HG03097 (cell line): ENCODE measurements around the gene AGAP4.
"Not testable (repeated sequence)": the region's sequence is repeated elsewhere in the genome, so short reads cannot be mapped to it uniquely, and the experiment has no call there.

Experiments used
- ATAC-seq: cut with Tn5 transposase; IDR thresholded peaks from one replicate; pipeline ENCODE4 v1.9.1; 2021; ENCODE audit not compliant: unreplicated experiment, low FRiP score

AGAP4 gene

GRCh38 chr10:45847400-45847799 is at the start of gene AGAP4:
TSS of gene AGAP4 (minus strand) at chr10:45847500. CDS start at chr10:45847347, 153 bp downstream.
- not testable (repeated sequence) for ATAC-seq

- not testable (repeated sequence) for ATAC-seq
Observed at GRCh38 chr10:45890721-45891120, 43.4 kb upstream of the AGAP4 start.

DNA sequence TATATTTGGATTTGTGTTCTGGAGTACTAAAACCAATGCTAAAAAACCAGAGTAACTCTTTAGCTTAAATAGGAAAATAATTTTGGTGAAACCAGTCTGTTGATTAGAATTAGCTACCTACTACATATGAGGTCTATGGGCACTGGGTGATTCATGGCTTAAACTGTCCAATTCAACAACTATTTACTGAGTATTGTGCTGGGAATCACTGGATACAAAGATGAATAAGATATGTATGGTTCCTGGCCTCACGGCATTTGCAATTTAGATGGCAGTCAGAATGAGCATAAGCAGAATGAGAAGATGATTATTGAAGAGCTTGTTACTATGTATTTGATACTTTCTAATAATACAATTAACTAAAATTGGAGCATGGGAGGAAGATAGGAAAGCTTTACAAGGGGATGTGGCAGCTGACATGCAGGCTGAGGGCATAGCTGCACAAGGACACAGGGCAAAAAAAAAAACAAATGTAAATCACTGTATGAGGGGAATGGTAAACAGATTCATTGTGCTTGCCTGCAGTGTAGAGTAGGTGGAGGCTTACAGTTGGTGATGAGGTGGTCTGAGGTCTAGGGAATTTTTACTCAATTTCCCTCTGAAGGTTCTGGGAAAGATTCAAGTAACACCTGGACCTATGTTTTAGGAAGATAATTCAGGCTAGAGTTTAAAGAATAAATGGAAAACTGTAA is 42.4 kb upstream of the AGAP4 start:
- ATAC-seq = not testable (repeated sequence)

- not testable (repeated sequence) for ATAC-seq
Observed at GRCh38 chr10:45882880-45883279, 35.6 kb upstream of the AGAP4 start.

DNA sequence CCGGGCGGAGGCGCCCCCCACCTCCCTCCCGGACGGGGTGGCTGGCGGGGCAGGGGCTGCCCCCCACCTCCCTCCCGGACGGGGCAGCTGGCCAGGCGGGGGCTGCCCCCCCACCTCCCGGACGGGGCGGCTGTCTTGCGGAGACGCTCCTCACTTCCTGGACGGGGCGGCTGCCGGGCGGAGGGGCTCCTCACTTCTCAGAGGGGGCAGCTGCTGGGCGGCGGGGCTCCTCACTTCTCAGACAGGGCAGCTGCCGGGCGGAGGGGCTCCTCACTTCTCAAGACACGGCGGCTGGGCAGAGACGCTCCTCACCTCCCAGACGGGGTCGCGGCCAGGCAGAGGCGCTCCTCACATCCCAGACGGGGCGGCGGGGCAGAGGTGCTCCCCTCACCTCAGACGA is 18.1 kb upstream of the AGAP4 start:
- not testable (repeated sequence) for ATAC-seq

- not testable (repeated sequence) for ATAC-seq
Observed at GRCh38 chr10:45864264-45864663, 17.0 kb upstream of the AGAP4 start.

- not testable (repeated sequence) for ATAC-seq
Observed at GRCh38 chr10:45863632-45864031, 16.3 kb upstream of the AGAP4 start.

- not testable (repeated sequence) for ATAC-seq
Observed at GRCh38 chr10:45857931-45858330, 10.6 kb upstream of the AGAP4 start.

- ATAC-seq = not testable (repeated sequence)
Observed at GRCh38 chr10:45848467-45848866, 1.2 kb upstream of the AGAP4 start.

DNA sequence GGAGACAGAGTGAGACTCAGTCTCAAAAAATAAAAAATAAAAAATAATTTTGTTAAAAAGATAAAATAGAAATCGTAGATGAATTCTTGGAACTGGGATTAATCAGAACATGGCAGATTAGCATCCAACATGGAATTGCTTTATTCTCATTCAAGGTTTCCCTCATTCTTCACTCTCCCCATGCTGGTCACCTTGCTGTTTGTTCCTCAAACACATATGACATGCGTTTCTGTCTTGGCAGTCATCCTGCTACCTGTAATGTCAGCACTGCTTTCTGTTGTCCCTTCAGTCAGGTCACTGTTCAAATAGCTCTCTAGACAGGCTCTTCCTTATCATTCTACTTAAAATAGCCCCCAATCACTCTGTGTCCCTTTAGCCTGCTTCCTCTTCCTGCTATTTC is 24.4 kb downstream of the AGAP4 start:
- not testable (repeated sequence) for ATAC-seq

- not testable (repeated sequence) for ATAC-seq
Observed at GRCh38 chr10:45820107-45820830, 27.0 kb downstream of the AGAP4 start.

DNA sequence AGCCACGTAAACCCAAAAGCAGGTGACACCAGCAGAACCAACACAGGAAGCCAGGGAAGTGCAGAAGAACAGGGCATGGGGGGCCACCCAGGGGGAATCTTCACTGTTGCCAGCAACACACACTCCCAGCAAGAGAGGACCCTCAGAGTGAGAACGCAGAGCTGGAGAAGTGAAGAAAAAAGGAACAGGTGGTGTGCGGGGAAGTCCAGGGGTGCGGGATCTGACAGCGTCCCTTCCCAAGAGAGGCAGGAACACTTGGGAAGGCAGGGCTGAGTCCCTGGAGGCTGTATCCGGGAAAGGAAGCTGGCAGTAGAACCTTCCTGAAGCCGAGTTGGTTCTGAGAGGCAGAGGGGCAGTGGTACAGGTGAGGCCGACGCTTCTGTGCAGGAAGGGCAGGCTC is 27.7 kb downstream of the AGAP4 start:
- no peak for ATAC-seq

DNA sequence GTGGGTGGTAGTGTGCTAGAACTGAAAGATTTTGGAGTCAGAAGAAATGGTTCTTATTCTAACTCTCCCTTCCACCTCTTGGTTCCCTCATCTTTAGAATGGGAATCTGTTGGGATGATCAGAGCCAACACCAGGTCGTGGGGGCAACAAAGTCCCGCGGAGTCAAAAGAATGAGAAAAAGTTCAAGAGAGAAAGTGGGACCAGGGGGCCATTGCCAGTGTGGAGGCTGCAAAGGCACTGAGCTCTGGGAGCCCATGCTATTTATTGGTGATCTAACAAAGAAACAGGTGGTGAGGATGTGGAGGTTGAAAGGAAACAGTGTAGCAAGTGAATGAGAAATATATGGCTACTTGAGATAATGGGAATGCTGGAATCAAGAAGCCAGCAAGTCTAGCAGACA is 29.4 kb downstream of the AGAP4 start:
- ATAC-seq = no peak

GRCh38 chr10:45817130-45817859 is 30.0 kb downstream of the AGAP4 start:
- ATAC-seq = no peak

DNA sequence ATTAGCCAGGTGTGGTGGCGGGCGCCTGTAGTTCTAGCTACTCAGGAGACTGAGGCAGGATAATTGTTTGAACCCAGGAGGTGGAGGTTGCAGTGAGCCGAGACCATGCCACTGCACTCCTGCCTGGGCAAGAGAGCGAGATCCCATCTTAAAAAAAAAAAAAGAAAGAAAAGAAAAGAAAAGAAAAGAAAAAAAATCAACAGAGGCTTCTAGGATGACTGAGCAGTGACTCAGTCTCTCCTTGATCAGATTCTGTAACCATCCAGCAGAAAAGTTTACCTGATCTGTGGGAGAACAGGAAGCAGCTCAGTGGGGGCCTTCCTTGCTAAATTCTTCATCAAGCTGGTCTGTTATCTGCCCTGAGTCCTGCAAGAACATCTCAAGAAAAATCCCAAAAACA is 33.2 kb downstream of the AGAP4 start:
- ATAC-seq = not testable (repeated sequence)

- ATAC-seq = not testable (repeated sequence)
Observed at GRCh38 chr10:45812959-45813358, 34.3 kb downstream of the AGAP4 start.

DNA sequence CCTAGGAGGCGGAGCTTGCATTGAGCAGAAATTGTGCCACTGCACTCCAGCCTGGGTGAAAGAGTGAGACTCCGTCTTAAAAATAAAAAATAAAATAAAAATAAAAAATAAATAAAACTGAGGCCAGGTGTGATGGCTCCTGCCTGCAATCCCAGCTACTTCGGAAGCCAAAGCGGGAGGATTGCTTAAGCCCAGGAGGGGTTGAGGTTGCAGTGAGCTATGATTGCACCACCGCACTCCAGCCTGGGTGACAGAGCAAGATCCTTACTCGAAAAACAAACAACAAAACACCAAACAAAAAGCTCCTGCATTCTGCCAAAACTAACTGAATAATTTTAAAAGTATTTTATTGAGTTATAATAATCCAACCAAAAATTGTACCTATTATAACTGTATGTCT is 36.2 kb downstream of the AGAP4 start:
- no peak for ATAC-seq

- no peak for ATAC-seq
Observed at GRCh38 chr10:45809837-45810236, 37.5 kb downstream of the AGAP4 start.

DNA sequence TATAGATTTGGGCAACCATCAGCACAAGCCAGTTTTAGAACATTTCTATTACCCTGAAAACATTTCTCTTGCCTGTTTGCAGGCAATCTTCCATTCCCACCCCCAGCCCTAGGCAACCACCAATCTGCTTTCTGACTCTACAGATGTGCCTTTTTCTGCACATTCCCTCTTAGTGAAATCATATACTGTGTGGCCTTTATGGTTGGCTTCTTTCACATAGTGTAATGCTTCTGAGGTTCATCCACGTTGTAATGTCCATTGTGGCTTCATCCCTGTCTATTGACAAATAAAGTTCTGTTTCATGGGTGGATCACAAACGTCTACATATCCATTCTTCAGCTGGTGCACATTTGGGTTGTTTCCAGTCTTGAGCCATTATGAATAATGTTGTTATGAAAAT is 42.3 kb downstream of the AGAP4 start:
- ATAC-seq = not testable (repeated sequence)

DNA sequence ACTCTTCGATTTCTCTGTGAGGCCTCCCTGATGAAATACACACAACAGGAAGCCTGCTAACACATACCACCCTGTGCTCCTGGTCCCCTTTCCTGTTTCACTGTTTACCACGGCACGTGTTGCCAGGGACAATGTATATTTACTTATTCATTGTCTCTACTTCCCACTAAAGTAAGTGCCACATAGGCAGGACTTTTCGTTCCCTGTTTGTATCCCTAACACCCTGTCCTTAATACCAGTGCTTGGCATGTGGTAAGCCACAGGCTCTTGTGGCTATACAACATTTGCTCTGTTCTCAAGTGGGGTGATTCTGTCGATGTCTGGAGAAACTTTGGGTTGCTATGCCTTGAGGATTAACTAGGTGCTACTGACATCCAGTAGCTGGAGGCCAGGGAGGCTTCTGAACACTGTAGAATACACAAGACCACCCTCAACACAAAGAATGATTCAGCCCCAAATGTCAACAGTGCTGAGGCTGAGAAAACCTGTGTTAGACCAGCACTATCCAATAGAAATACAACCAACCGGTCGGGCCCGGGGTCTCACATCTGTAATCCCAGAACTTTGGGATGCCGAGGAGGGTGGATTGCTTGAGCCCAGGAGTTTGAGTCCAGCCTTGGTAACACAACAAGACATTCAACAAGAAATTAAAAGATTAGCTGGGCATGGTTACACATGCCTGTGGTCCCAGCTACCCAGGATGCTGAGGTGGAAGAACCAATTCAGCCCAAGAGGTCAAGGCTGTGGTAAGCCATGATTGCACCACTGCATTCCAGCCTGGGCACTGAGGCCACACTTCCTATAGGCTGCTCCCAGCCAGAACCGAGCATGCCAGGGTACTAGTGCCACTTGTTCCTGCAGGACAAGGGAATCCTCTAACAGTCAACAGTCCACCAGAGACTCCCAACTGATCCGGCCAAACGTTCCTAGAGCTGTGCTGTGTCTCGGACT is 44.0 kb downstream of the AGAP4 start:
- ATAC-seq = not testable (repeated sequence)
